Fibroblast of lung (primary cell): ENCODE measurements around the gene GLRX3. TPM values are rescaled to one million over a fixed set of nuclear protein-coding genes. Genes with fewer than 3 reads are reported as not detected.
A peak's percentile ranks its signal among the peaks of the same experiment; 100 is the strongest.
"Not testable (repeated sequence)": the region's sequence is repeated elsewhere in the genome, so short reads cannot be mapped to it uniquely, and the experiment has no call there.

ENCODE experiments used
- DNase-seq, 2 donors: peaks; one replicate each; pipeline versions ENCODE4 v3.0.0 to v3.0.0-alpha.2; 2010; ENCODE audit warnings: low read depth in 2 of 2
- H2AFZ ChIP-seq: 2 replicates; pipeline ENCODE4 v1.5.1; 2012; ENCODE audit warnings: low read length, control low read depth, inconsistent platforms
- H3K27ac ChIP-seq: 2 replicates; pipeline ENCODE4 v1.5.1; 2011; ENCODE audit warnings: low read length, control low read depth; ENCODE audit not compliant: insufficient read depth
- H3K27me3 ChIP-seq: 2 replicates; pipeline ENCODE4 v1.5.1; 2011; ENCODE audit warnings: mild to moderate bottlenecking, low read length; ENCODE audit not compliant: control insufficient read depth, insufficient read depth
- H3K36me3 ChIP-seq: 2 replicates; pipeline ENCODE4 v1.5.1; 2011; ENCODE audit warnings: low read length; ENCODE audit not compliant: control insufficient read depth, insufficient read depth
- H3K4me1 ChIP-seq: 2 replicates; pipeline ENCODE4 v1.5.1; 2011; ENCODE audit warnings: low read length; ENCODE audit not compliant: control insufficient read depth, insufficient read depth; ENCODE audit errors: extremely low read depth
- H3K4me2 ChIP-seq: 2 replicates; pipeline ENCODE4 v1.5.1; 2011; ENCODE audit warnings: low read length, control low read depth; ENCODE audit not compliant: insufficient read depth; ENCODE audit errors: extremely low read depth
- H3K4me3 ChIP-seq, 4 experiments: fragments of 200-600 bp in 1 of 4; sonication (generic) in 1 of 4; replicated peaks in 1 of 4; 2 replicates each; pipeline ENCODE4 v1.5.1; 2011 to 2016; ENCODE audit warnings: low read length in 4 of 4, low read depth in 3 of 4, mild to moderate bottlenecking in 3 of 4, control low read depth in 2 of 4, inconsistent platforms in 1 of 4, mixed read lengths in 1 of 4; ENCODE audit not compliant: insufficient read depth in 1 of 4; ENCODE audit errors: control extremely low read depth in 1 of 4
- H3K79me2 ChIP-seq: 2 replicates; pipeline ENCODE4 v1.5.1; 2012; ENCODE audit warnings: mild to moderate bottlenecking, low read length, inconsistent platforms; ENCODE audit not compliant: control insufficient read depth, insufficient read depth
- H3K9ac ChIP-seq: 2 replicates; pipeline ENCODE4 v1.5.1; 2011; ENCODE audit warnings: mild to moderate bottlenecking, low read length, control low read depth; ENCODE audit not compliant: insufficient read depth
- H3K9me3 ChIP-seq: 2 replicates; pipeline ENCODE4 v1.5.1; 2012; ENCODE audit warnings: low read depth, low read length; ENCODE audit not compliant: control insufficient read depth, insufficient read depth
- H4K20me1 ChIP-seq: 2 replicates; pipeline ENCODE4 v1.5.1; 2011; ENCODE audit warnings: low read length; ENCODE audit not compliant: control insufficient read depth, insufficient read depth; ENCODE audit errors: extremely low read depth
- EZH2 ChIP-seq: IDR thresholded peaks from 2 replicates; pipeline ENCODE4 v1.5.1; 2012; ENCODE audit warnings: low read length, control low read depth, mild to moderate bottlenecking; ENCODE audit errors: missing control alignments
- polyA minus RNA-seq: library from RNA; depleted of rRNA, polyadenylated mRNA; stranded (reverse); fragments of >200 nt; gene quantifications from 2 replicates; pipeline ENCODE4 v1.2.3, GENCODE V29; 2011; ENCODE audit warnings: low replicate concordance
- polyA plus RNA-seq, 2 donors: library from polyadenylated mRNA; depleted of rRNA in 1 of 2; stranded (reverse) in 1 of 2; unstranded in 1 of 2; fragments of >200 nt; gene quantifications; 2 replicates each; pipeline ENCODE4 v1.2.1, GENCODE V29; 2011 to 2012; ENCODE audit warnings: missing spikeins in 1 of 2
- total RNA-seq: library from RNA; depleted of rRNA; stranded (reverse); fragments of >200 nt; gene quantifications from 2 replicates; pipeline ENCODE4 v1.2.1, GENCODE V29; 2014
- TF ChIP-seq, protein P1 (sequence below), 2 donors: IDR thresholded peaks in 1 of 2; conservative IDR thresholded peaks in 1 of 2; 1 replicate in 1 of 2; 2 replicates in 1 of 2; pipeline ENCODE4 v1.5.1; 2011 to 2012; ENCODE audit warnings: low read length in 2 of 2, control low read depth in 1 of 2, inconsistent platforms in 1 of 2, low read depth in 1 of 2, mild to moderate bottlenecking in 1 of 2

The GLRX3 gene
- total RNA-seq (51.7 and 62.9 TPM in 2 replicates), polyA plus RNA-seq (95.6 and 121 TPM in 2 replicates), polyA minus RNA-seq (3.7 and 13.3 TPM in 2 replicates)
- 86.8 and 131 TPM in 2 replicates for polyA plus RNA-seq (2012)

DNA sequence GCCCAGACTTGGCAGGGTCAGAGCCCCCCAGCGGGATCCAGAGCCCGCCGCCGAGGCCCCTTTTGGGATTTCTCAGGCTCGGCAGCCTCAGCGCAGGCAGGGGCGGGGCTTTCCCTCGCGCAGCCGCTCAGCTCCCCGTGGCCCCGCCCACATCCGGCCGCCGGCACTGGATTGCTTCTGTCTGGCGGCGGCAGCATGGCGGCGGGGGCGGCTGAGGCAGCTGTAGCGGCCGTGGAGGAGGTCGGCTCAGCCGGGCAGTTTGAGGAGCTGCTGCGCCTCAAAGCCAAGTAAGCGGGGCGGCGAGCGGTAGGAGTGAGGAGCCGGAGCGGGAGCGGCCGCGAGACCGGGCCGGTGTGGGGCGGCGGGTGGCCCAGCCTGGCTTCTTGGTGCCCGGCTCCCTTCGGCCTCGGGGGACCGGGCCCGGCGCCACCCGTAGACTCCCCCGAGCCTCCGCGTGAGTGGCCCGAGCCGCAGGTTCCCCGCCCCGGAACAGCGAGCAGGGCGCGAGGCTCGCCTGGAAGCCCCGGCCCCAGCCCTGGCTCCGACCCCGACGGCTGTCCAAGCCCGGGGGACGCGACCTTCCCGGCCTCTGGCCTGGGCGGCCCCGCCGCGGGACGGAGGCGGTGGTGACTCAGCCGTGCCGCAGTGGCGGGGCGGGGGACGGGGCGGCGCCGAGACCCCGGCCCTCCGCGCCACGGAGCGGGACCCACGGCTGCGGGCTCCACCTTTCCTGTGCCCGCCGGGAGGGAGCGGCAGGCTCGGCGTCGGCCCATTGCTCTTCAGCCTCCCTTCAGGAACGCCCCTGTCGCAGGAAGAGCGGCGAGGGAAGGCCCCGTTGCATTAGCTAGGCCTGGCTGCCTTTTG lies at the start of gene GLRX3:
Gene GLRX3 (plus strand): TSS at position 166 of the 864 bp plus-strand sequence. CDS start 30 bp downstream, at position 196.
- Histone ChIP-seq H4K20me1 (no peaks in the 10 kb centered on the region), H3K9ac (peak within 1 kb of the TSS; percentile 86), H3K9me3 (no peaks in the 10 kb centered on the region), H3K4me2 (peak within 1 kb of the TSS; percentile 96), H2AFZ (peak within 1 kb of the TSS; percentile 88), H3K4me3 (peak within 1 kb of the TSS; percentile 66 to 91 (median 82)), H3K4me1 (peaks cover 6% of the 10 kb centered on the region), H3K79me2 (peaks cover 48% of the 10 kb centered on the region), H3K27me3 (no peaks in the 10 kb centered on the region), H3K36me3 (no peaks in the 10 kb centered on the region), H3K27ac (peak within 1 kb of the TSS; percentile 85)
- DNase-seq, result peak; percentile 75 to 83
- TF ChIP-seq, protein P1, sequence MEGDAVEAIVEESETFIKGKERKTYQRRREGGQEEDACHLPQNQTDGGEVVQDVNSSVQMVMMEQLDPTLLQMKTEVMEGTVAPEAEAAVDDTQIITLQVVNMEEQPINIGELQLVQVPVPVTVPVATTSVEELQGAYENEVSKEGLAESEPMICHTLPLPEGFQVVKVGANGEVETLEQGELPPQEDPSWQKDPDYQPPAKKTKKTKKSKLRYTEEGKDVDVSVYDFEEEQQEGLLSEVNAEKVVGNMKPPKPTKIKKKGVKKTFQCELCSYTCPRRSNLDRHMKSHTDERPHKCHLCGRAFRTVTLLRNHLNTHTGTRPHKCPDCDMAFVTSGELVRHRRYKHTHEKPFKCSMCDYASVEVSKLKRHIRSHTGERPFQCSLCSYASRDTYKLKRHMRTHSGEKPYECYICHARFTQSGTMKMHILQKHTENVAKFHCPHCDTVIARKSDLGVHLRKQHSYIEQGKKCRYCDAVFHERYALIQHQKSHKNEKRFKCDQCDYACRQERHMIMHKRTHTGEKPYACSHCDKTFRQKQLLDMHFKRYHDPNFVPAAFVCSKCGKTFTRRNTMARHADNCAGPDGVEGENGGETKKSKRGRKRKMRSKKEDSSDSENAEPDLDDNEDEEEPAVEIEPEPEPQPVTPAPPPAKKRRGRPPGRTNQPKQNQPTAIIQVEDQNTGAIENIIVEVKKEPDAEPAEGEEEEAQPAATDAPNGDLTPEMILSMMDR (conservative IDR thresholded peaks at IDR 0.05 in 1 of 2, IDR thresholded peaks at IDR 0.05 in 1 of 2; ENCODE audit: low read depth in 1 of 2, low read length in 2 of 2), result no peak
- no peak for TF ChIP-seq EZH2

DNA sequence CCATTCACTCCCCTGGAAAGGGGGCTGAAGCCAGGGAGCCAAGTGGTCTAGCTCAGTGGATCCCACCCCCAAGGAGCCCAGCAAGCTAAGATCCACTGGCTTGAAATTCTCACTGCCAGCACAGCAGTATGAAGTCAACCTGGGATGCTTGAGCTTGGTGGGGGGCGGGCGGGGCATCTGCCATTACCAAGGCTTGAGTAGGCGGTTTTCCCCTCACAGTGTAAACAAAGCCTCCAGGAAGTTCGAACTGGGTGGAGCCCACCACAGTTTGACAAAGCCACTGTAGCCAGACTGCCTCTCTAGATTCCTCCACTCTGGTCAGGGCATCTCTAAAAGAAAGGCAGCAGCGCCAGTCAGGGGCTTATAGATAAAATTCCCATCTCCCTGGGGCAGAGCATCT lies 45.6 kb upstream of the GLRX3 start:
- not testable (repeated sequence) for H3K9ac ChIP-seq, H3K27me3 ChIP-seq, H3K9me3 ChIP-seq, H3K36me3 ChIP-seq, H2AFZ ChIP-seq, H3K4me3 ChIP-seq, H3K4me1 ChIP-seq, H3K4me2 ChIP-seq, H3K27ac ChIP-seq, DNase-seq, H4K20me1 ChIP-seq, H3K79me2 ChIP-seq

DNA sequence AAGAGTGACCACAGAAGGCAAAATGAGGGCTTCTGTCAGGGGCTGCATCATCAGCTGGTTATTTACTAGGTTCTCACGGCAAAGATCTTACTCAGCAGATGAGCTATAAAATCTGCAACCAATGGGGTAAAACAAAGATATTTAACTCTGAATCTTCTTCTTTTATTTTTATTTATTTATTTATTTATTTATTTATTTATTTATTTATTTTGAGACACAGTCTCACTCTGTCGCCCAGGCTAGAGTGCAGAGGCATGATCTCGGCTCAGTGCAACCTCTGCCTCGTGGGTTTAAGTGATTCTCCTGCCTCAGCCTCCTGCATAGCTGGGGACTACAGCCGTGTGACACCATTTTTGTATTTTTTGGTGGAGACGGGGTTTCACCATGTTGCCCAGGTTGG lies 36.8 kb upstream of the GLRX3 start:
- Histone ChIP-seq H3K79me2 (no peaks in the 10 kb centered on the region), H3K9ac (no peak overlapping the region), H2AFZ (no peak overlapping the region), H3K27ac (no peak overlapping the region), H4K20me1 (no peaks in the 10 kb centered on the region), H3K27me3 (no peaks in the 10 kb centered on the region), H3K9me3 (no peaks in the 10 kb centered on the region), H3K4me2 (no peak overlapping the region), H3K4me3 (no peak overlapping the region), H3K36me3 (no peaks in the 10 kb centered on the region), H3K4me1 (no peaks in the 10 kb centered on the region)
- DNase-seq, result no peak
- TF ChIP-seq, protein P1 (conservative IDR thresholded peaks at IDR 0.05 in 1 of 2, IDR thresholded peaks at IDR 0.05 in 1 of 2; ENCODE audit: low read depth in 1 of 2, low read length in 2 of 2), result no peak
- no peak for TF ChIP-seq EZH2
